Lower lobe of right lung (tissue), 2 donors: ENCODE results near the gene NEBL. TPM values are rescaled to one million over a fixed set of nuclear protein-coding genes. Genes with fewer than 3 reads are reported as not detected.

Experiments used
- ATAC-seq, 2 donors: fragments of 200-7000 bp; cut with Tn5 transposase; one replicate each; pipeline ENCODE4 v1.9.1; 2020 to 2022; ENCODE audit warnings: mild to moderate bottlenecking in 2 of 2, moderate library complexity in 2 of 2
- DNase-seq: peaks from one replicate; pipeline ENCODE4 v3.0.0-alpha.2; 2020
- H3K27ac ChIP-seq: fragments of 200-600 bp; one replicate; pipeline ENCODE4 v1.8.0; 2022
- H3K27me3 ChIP-seq: fragments of 200-600 bp; one replicate; pipeline ENCODE4 v1.8.0; 2022; ENCODE audit warnings: low read depth
- H3K36me3 ChIP-seq: fragments of 200-600 bp; one replicate; pipeline ENCODE4 v1.8.0; 2022; ENCODE audit warnings: mild to moderate bottlenecking
- H3K4me1 ChIP-seq: fragments of 200-600 bp; one replicate; pipeline ENCODE4 v1.8.0; 2022
- H3K4me3 ChIP-seq: fragments of 200-600 bp; one replicate; pipeline ENCODE4 v1.8.0; 2022; ENCODE audit warnings: mild to moderate bottlenecking
- H3K9me3 ChIP-seq: fragments of 200-600 bp; one replicate; pipeline ENCODE4 v1.8.0; 2022
- CTCF ChIP-seq: fragments of 200-600 bp; IDR thresholded peaks from one replicate; pipeline ENCODE4 v1.8.0; 2022; ENCODE audit warnings: antibody characterized with exemption, mild to moderate bottlenecking
- intact Hi-C: fragments of 100-400 bp; cut with DNase I; formaldehyde crosslinking; loops from one replicate; pipeline ENCODE4 v1.11.0; 2022
- total RNA-seq: library from RNA; stranded (reverse); fragmentation: NEBNext Ultra II Directional; extraction: Animal tissue kit (Norgen Biotek cat#: 25700); gene quantifications from one replicate; pipeline ENCODE4 v1.2.1, GENCODE V29; 2021
- donor health status: DM: no; HTN: yes; CAD: no; lungs with severe emphysema.

Gene NEBL
- total RNA-seq, 1 donor from 2014 or later, result 96.4 TPM

GRCh38 chr10:20885678-20886077 is 11.4 kb downstream of the NEBL start:
- H3K27ac ChIP-seq, result no peak overlapping the region

GRCh38 chr10:20883552-20883951 is 13.6 kb downstream of the NEBL start:
- intact Hi-C loops, result no loop called here
- H3K27ac ChIP-seq, result no peak overlapping the region
- no peaks in the 10 kb centered on the region for H3K4me1 ChIP-seq
- H3K27me3 ChIP-seq, result no peaks in the 10 kb centered on the region
- DNase-seq, result no peak
- ATAC-seq, result no peak
- H3K9me3 ChIP-seq, result no peaks in the 10 kb centered on the region
- TF ChIP-seq CTCF, result no peak
- H3K4me3 ChIP-seq, result no peak overlapping the region
- H3K36me3 ChIP-seq, result peaks cover 18% of the 10 kb centered on the region

More at GRCh38 chr10:20885678-20886077, 11.4 kb downstream of the NEBL start:
- H3K36me3 ChIP-seq, result peaks cover 4% of the 10 kb centered on the region
- no peaks in the 10 kb centered on the region for H3K9me3 ChIP-seq
- peak; percentile 64 to 84 for ATAC-seq
- TF ChIP-seq CTCF, result no peak
- no peaks in the 10 kb centered on the region for H3K4me1 ChIP-seq
- no peak for DNase-seq
- H3K27me3 ChIP-seq, result no peaks in the 10 kb centered on the region
- H3K4me3 ChIP-seq, result no peak overlapping the region
- intact Hi-C loops, result no loop called here

GRCh38 chr10:20882091-20882490 is 15.0 kb downstream of the NEBL start:
- DNase-seq (no peak), ATAC-seq (no peak)
- no peak for TF ChIP-seq CTCF
- Histone ChIP-seq H3K4me1 (no peaks in the 10 kb centered on the region), H3K36me3 (peaks cover 16% of the 10 kb centered on the region), H3K9me3 (no peaks in the 10 kb centered on the region), H3K27me3 (no peaks in the 10 kb centered on the region), H3K4me3 (no peak overlapping the region), H3K27ac (no peak overlapping the region)
- intact Hi-C loops, result no loop called here

GRCh38 chr10:20879136-20879535 is 18.0 kb downstream of the NEBL start:
- Histone ChIP-seq H3K9me3 (no peaks in the 10 kb centered on the region), H3K36me3 (peaks cover 16% of the 10 kb centered on the region), H3K27ac (no peak overlapping the region), H3K27me3 (no peaks in the 10 kb centered on the region), H3K4me3 (no peak overlapping the region), H3K4me1 (no peaks in the 10 kb centered on the region)
- ATAC-seq (no peak), DNase-seq (no peak)
- TF ChIP-seq CTCF, result no peak
- intact Hi-C loops, result no loop called here

GRCh38 chr10:20877986-20878983 is 18.8 kb downstream of the NEBL start:
- TF ChIP-seq CTCF, result no peak
- ATAC-seq, result no peak
- Histone ChIP-seq H3K27me3 (no peaks in the 10 kb centered on the region), H3K27ac (no peak overlapping the region), H3K36me3 (peaks cover 16% of the 10 kb centered on the region), H3K4me3 (no peak overlapping the region), H3K9me3 (no peaks in the 10 kb centered on the region), H3K4me1 (no peaks in the 10 kb centered on the region)
- intact Hi-C loops, result no loop called here
- DNase-seq, result no peak
